Uterus (tissue), 2 donors: ENCODE measurements around the gene EXOC4.

ENCODE experiments used
- CTCF ChIP-seq, 4 experiments: fragments of 200-600 bp in 2 of 4; fragments of 450-650 bp in 2 of 4; sonication (generic) in 2 of 4; IDR thresholded peaks; one replicate each; pipeline ENCODE4 v1.5.1; 2016 to 2019; ENCODE audit warnings: antibody characterized with exemption in 4 of 4, mild to moderate bottlenecking in 2 of 4, moderate library complexity in 1 of 4
- POLR2A ChIP-seq, 2 donors: fragments of 450-650 bp; IDR thresholded peaks; one replicate each; pipeline ENCODE4 v1.6.1; 2016; ENCODE audit warnings: antibody characterized with exemption in 2 of 2, mild to moderate bottlenecking in 1 of 2, moderate library complexity in 1 of 2

GRCh38 chr7:133846203-133846945, 593.5 kb downstream of the EXOC4 start:
- no peak for TF ChIP-seq POLR2A (IDR thresholded peaks at IDR 0.05)
- no peak for TF ChIP-seq CTCF (IDR thresholded peaks at IDR 0.05)
